ENCODE measurements around the gene VOPP1. TPM values are rescaled to one million over a fixed set of nuclear protein-coding genes. Genes with fewer than 3 reads are reported as not detected.

VOPP1 gene
- total RNA-seq, 2 experiments from 2014 or later: 51.4 to 52.7 TPM

- ChIA-PET CTCF (interaction anchor here (1.4 kb wide), 1 partner anchor 29 kb away, joined by 5 read pairs; no protein-coding TSS in a partner anchor), POLR2A (no interaction called here)
- no peaks in the 10 kb centered on the region for H3K27me3 Mint-ChIP-seq
- no peak overlapping the region for H3K4me3 Mint-ChIP-seq
- H3K36me3 Mint-ChIP-seq (ENCODE audit: low read depth): no peaks in the 10 kb centered on the region
- no peak overlapping the region for H3K27ac Mint-ChIP-seq
- no peak for DNase-seq
- H3K9me3 Mint-ChIP-seq: peaks cover 6% of the 10 kb centered on the region
- no peaks in the 10 kb centered on the region for H3K4me1 Mint-ChIP-seq
Observed at GRCh38 chr7:55444786-55445185, 127.5 kb downstream of the VOPP1 start.

GRCh38 chr7:55441774-55442522, 130.4 kb downstream of the VOPP1 start:
- Mint-ChIP-seq H3K27ac (no peak overlapping the region), H3K4me1 (no peaks in the 10 kb centered on the region), H3K4me3 (no peak overlapping the region), H3K27me3 (no peaks in the 10 kb centered on the region), H3K9me3 (peaks cover 6% of the 10 kb centered on the region), H3K36me3 (ENCODE audit: low read depth) (no peaks in the 10 kb centered on the region)
- no peak for DNase-seq
- POLR2A ChIA-PET: no interaction called here
- CTCF ChIA-PET: no interaction called here

GRCh38 chr7:55441002-55441401, 131.3 kb downstream of the VOPP1 start:
- ChIA-PET CTCF (no interaction called here), POLR2A (no interaction called here)
- no peaks in the 10 kb centered on the region for H3K36me3 Mint-ChIP-seq (ENCODE audit: low read depth)
- H3K9me3 Mint-ChIP-seq: peaks cover 4% of the 10 kb centered on the region
- H3K27me3 Mint-ChIP-seq: no peaks in the 10 kb centered on the region
- H3K4me1 Mint-ChIP-seq: no peaks in the 10 kb centered on the region
- no peak overlapping the region for H3K27ac Mint-ChIP-seq
- no peak for DNase-seq
- H3K4me3 Mint-ChIP-seq: no peak overlapping the region

- H3K4me3 Mint-ChIP-seq: no peak overlapping the region
- no peak overlapping the region for H3K27ac Mint-ChIP-seq
- peaks cover under 1% of the 10 kb centered on the region for H3K9me3 Mint-ChIP-seq
- DNase-seq: no peak
- no peaks in the 10 kb centered on the region for H3K36me3 Mint-ChIP-seq (ENCODE audit: low read depth)
- ChIA-PET POLR2A (interaction anchor here (0.9 kb wide), 1 partner anchor 20 kb away, joined by 3 read pairs; no protein-coding TSS in a partner anchor), CTCF (no interaction called here)
- no peaks in the 10 kb centered on the region for H3K27me3 Mint-ChIP-seq
- no peaks in the 10 kb centered on the region for H3K4me1 Mint-ChIP-seq
Observed at GRCh38 chr7:55440040-55440690, 132.1 kb downstream of the VOPP1 start.

GRCh38 chr7:55439627-55440026, 132.7 kb downstream of the VOPP1 start:
- DNase-seq: no peak
- Mint-ChIP-seq H3K27ac (no peak overlapping the region), H3K4me3 (no peak overlapping the region), H3K27me3 (no peaks in the 10 kb centered on the region), H3K4me1 (no peaks in the 10 kb centered on the region), H3K9me3 (no peaks in the 10 kb centered on the region), H3K36me3 (ENCODE audit: low read depth) (no peaks in the 10 kb centered on the region)
- CTCF ChIA-PET: no interaction called here
- POLR2A ChIA-PET: interaction anchor here (0.9 kb wide), 1 partner anchor 21 kb away, joined by 3 read pairs; no protein-coding TSS in a partner anchor

GRCh38 chr7:55438757-55439525, 133.4 kb downstream of the VOPP1 start:
- Mint-ChIP-seq H3K4me3 (no peak overlapping the region), H3K9me3 (no peaks in the 10 kb centered on the region), H3K27ac (no peak overlapping the region), H3K36me3 (ENCODE audit: low read depth) (no peaks in the 10 kb centered on the region), H3K4me1 (no peaks in the 10 kb centered on the region), H3K27me3 (no peaks in the 10 kb centered on the region)
- ChIA-PET CTCF (no interaction called here), POLR2A (no interaction called here)
- DNase-seq: no peak

- no peaks in the 10 kb centered on the region for H3K9me3 Mint-ChIP-seq
- H3K4me3 Mint-ChIP-seq: no peak overlapping the region
- H3K27me3 Mint-ChIP-seq: no peaks in the 10 kb centered on the region
- DNase-seq: no peak
- H3K36me3 Mint-ChIP-seq (ENCODE audit: low read depth): no peaks in the 10 kb centered on the region
- ChIA-PET POLR2A (no interaction called here), CTCF (no interaction called here)
- no peak overlapping the region for H3K27ac Mint-ChIP-seq
- no peaks in the 10 kb centered on the region for H3K4me1 Mint-ChIP-seq
Observed at GRCh38 chr7:55438085-55438756, 134.1 kb downstream of the VOPP1 start.

GRCh38 chr7:55437375-55437774, 134.9 kb downstream of the VOPP1 start:
- Mint-ChIP-seq H3K27me3 (no peaks in the 10 kb centered on the region), H3K4me1 (no peaks in the 10 kb centered on the region), H3K27ac (no peak overlapping the region), H3K36me3 (ENCODE audit: low read depth) (no peaks in the 10 kb centered on the region), H3K4me3 (no peak overlapping the region), H3K9me3 (no peaks in the 10 kb centered on the region)
- no peak for DNase-seq
- POLR2A ChIA-PET: no interaction called here
- CTCF ChIA-PET: no interaction called here

GRCh38 chr7:55436457-55436856, 135.8 kb downstream of the VOPP1 start:
- H3K4me1 Mint-ChIP-seq: no peaks in the 10 kb centered on the region
- CTCF ChIA-PET: no interaction called here
- POLR2A ChIA-PET: no interaction called here
- no peaks in the 10 kb centered on the region for H3K27me3 Mint-ChIP-seq
- DNase-seq: no peak
- no peak overlapping the region for H3K27ac Mint-ChIP-seq
- H3K36me3 Mint-ChIP-seq (ENCODE audit: low read depth): no peaks in the 10 kb centered on the region
- no peaks in the 10 kb centered on the region for H3K9me3 Mint-ChIP-seq
- H3K4me3 Mint-ChIP-seq: no peak overlapping the region

- POLR2A ChIA-PET: no interaction called here
- Mint-ChIP-seq H3K4me3 (no peak overlapping the region), H3K36me3 (ENCODE audit: low read depth) (no peaks in the 10 kb centered on the region), H3K27me3 (no peaks in the 10 kb centered on the region), H3K27ac (no peak overlapping the region), H3K4me1 (no peaks in the 10 kb centered on the region), H3K9me3 (no peaks in the 10 kb centered on the region)
- CTCF ChIA-PET: interaction anchor here (1.6 kb wide), 1 partner anchor 20 kb away, joined by 4 read pairs; no protein-coding TSS in a partner anchor
- no peak for DNase-seq
Observed at GRCh38 chr7:55435466-55435865, 136.8 kb downstream of the VOPP1 start.

GRCh38 chr7:55432939-55433784, 139.1 kb downstream of the VOPP1 start:
- no peaks in the 10 kb centered on the region for H3K9me3 Mint-ChIP-seq
- H3K4me1 Mint-ChIP-seq: no peaks in the 10 kb centered on the region
- H3K36me3 Mint-ChIP-seq (ENCODE audit: low read depth): no peaks in the 10 kb centered on the region
- CTCF ChIA-PET: interaction anchor here (1.1 to 2.3 kb wide), 6 partner anchors 10 to 165 kb away, joined by 4 to 11 read pairs (median 8); partner anchors contain the start of gene VOPP1
- no peak overlapping the region for H3K4me3 Mint-ChIP-seq
- no peak for DNase-seq
- H3K27me3 Mint-ChIP-seq: no peaks in the 10 kb centered on the region
- POLR2A ChIA-PET: no interaction called here
- no peak overlapping the region for H3K27ac Mint-ChIP-seq

- H3K27ac Mint-ChIP-seq: no peak overlapping the region
- POLR2A ChIA-PET: no interaction called here
- H3K36me3 Mint-ChIP-seq (ENCODE audit: low read depth): no peaks in the 10 kb centered on the region
- H3K4me1 Mint-ChIP-seq: peaks cover 1% of the 10 kb centered on the region
- no peak overlapping the region for H3K4me3 Mint-ChIP-seq
- H3K9me3 Mint-ChIP-seq: no peaks in the 10 kb centered on the region
- CTCF ChIA-PET: interaction anchor here (0.8 to 2.3 kb wide), 7 partner anchors 9 to 166 kb away, joined by 3 to 11 read pairs (median 7); partner anchors contain the start of gene VOPP1
- no peak for DNase-seq
- H3K27me3 Mint-ChIP-seq: no peaks in the 10 kb centered on the region
Observed at GRCh38 chr7:55432506-55432905, 139.8 kb downstream of the VOPP1 start.
